GM23338 (cell line): ENCODE measurements around the gene NAALADL2. TPM values are rescaled to one million over a fixed set of nuclear protein-coding genes. Genes with fewer than 3 reads are reported as not detected.

Source experiments
- ATAC-seq: fragments of 200-7000 bp; cut with Tn5 transposase; 3 replicates; pipeline ENCODE4 v1.9.1; 2020
- DNase-seq: peaks from one replicate; pipeline ENCODE4 v3.0.0-alpha.2; 2015; ENCODE audit warnings: low spot score
- H2AFZ ChIP-seq: fragments of 200-600 bp; sonication (generic); 2 replicates; pipeline ENCODE4 v1.8.0; 2016; ENCODE audit warnings: antibody characterized with exemption, mild to moderate bottlenecking, moderate library complexity
- H3F3A ChIP-seq: fragments of 200-600 bp; sonication (generic); replicated peaks from 2 replicates; pipeline ENCODE4 v1.8.0; 2017; ENCODE audit warnings: antibody characterized with exemption, mixed run types, low read depth
- H3K27ac ChIP-seq: fragments of 200-600 bp; sonication (generic); 2 replicates; pipeline ENCODE4 v1.6.1; 2016; ENCODE audit warnings: low read depth
- H3K27me3 ChIP-seq: fragments of 200-600 bp; sonication (generic); 2 replicates; pipeline ENCODE4 v1.8.0; 2016; ENCODE audit warnings: mild to moderate bottlenecking, mixed run types, moderate library complexity; ENCODE audit not compliant: insufficient read depth
- H3K36me3 ChIP-seq: fragments of 200-600 bp; sonication (generic); 2 replicates; pipeline ENCODE4 v1.8.0; 2016; ENCODE audit warnings: mild to moderate bottlenecking; ENCODE audit not compliant: insufficient read depth
- H3K4me1 ChIP-seq: fragments of 200-600 bp; sonication (generic); 2 replicates; pipeline ENCODE4 v1.8.0; 2016; ENCODE audit warnings: mild to moderate bottlenecking, moderate library complexity; ENCODE audit not compliant: insufficient read depth
- H3K4me2 ChIP-seq: fragments of 200-600 bp; sonication (generic); 2 replicates; pipeline ENCODE4 v1.7.1; 2017; ENCODE audit warnings: mixed run types
- H3K4me3 ChIP-seq: fragments of 200-600 bp; sonication (generic); 2 replicates; pipeline ENCODE4 v1.6.1; 2016; ENCODE audit warnings: mixed run types
- H3K79me2 ChIP-seq: fragments of 200-600 bp; sonication (generic); replicated peaks from 2 replicates; pipeline ENCODE4 v1.8.0; 2017; ENCODE audit warnings: mild to moderate bottlenecking; ENCODE audit not compliant: insufficient read depth
- H3K9me2 ChIP-seq: fragments of 200-600 bp; sonication (generic); 2 replicates; pipeline ENCODE4 v1.8.0; 2017; ENCODE audit not compliant: insufficient read depth
- H4K20me1 ChIP-seq: fragments of 200-600 bp; sonication (generic); replicated peaks from 2 replicates; pipeline ENCODE4 v1.8.0; 2017; ENCODE audit warnings: mild to moderate bottlenecking; ENCODE audit not compliant: insufficient read depth
- H3K27ac Mint-ChIP-seq: 2 replicates; pipeline ENCODE4 v1.8.0; 2020; ENCODE audit warnings: inconsistent platforms, mild to moderate bottlenecking, moderate library complexity, mixed read lengths
- H3K27me3 Mint-ChIP-seq: 3 replicates; pipeline ENCODE4 v1.8.0; 2022; ENCODE audit warnings: low read depth, mild to moderate bottlenecking, moderate library complexity, mixed read lengths, inconsistent platforms; ENCODE audit not compliant: insufficient read depth, poor library complexity
- H3K36me3 Mint-ChIP-seq: 3 replicates; pipeline ENCODE4 v1.8.0; 2021; ENCODE audit warnings: low read depth, mild to moderate bottlenecking, inconsistent platforms, moderate library complexity, mixed read lengths
- H3K4me1 Mint-ChIP-seq: 3 replicates; pipeline ENCODE4 v1.8.0; 2020; ENCODE audit warnings: mild to moderate bottlenecking, inconsistent platforms, mixed read lengths
- H3K4me3 Mint-ChIP-seq: 3 replicates; pipeline ENCODE4 v1.8.0; 2021; ENCODE audit warnings: moderate library complexity, mild to moderate bottlenecking, inconsistent platforms, mixed read lengths
- H3K9me3 Mint-ChIP-seq: 3 replicates; pipeline ENCODE4 v1.8.0; 2020; ENCODE audit warnings: moderate library complexity, mild to moderate bottlenecking, inconsistent platforms, mixed read lengths
- CREB1 ChIP-seq: fragments of 250-450 bp; sonication (Bioruptor Pico); IDR thresholded peaks from 2 replicates; pipeline ENCODE4 v1.5.0; 2020; ENCODE audit warnings: low read depth, mild to moderate bottlenecking, moderate library complexity
- CTCF ChIP-seq, 2 experiments: fragments of 200-600 bp in 1 of 2; sonication (generic) in 1 of 2; conservative IDR thresholded peaks; 2 replicates each; pipeline versions ENCODE4 v1.5.1 to v1.6.1; 2016 to 2017; ENCODE audit warnings: antibody characterized with exemption in 2 of 2, low read depth in 2 of 2, mild to moderate bottlenecking in 2 of 2, moderate library complexity in 1 of 2
- ETS1 ChIP-seq: IDR thresholded peaks from 2 replicates; pipeline ENCODE4 v1.6.1; 2016; ENCODE audit warnings: antibody characterized with exemption
- EZH2 ChIP-seq: fragments of 200-600 bp; sonication (generic); IDR thresholded peaks from one replicate; pipeline ENCODE4 v1.8.0; 2017; ENCODE audit warnings: antibody characterized with exemption, mild to moderate bottlenecking, low read depth; ENCODE audit not compliant: unreplicated experiment
- EZH2phosphoT487 ChIP-seq: fragments of 200-600 bp; sonication (generic); IDR thresholded peaks from one replicate; pipeline ENCODE4 v1.8.1; 2018; ENCODE audit warnings: antibody characterized with exemption; ENCODE audit not compliant: unreplicated experiment
- JUNB ChIP-seq: IDR thresholded peaks from one replicate; pipeline ENCODE4 v1.6.1; 2016; ENCODE audit warnings: antibody characterized with exemption; ENCODE audit not compliant: unreplicated experiment
- NANOG ChIP-seq: IDR thresholded peaks from 2 replicates; pipeline ENCODE4 v1.6.1; 2016; ENCODE audit warnings: antibody characterized with exemption, borderline replicate concordance
- POLR2AphosphoS5 ChIP-seq: IDR thresholded peaks from 2 replicates; pipeline ENCODE4 v1.6.1; 2016; ENCODE audit warnings: antibody characterized with exemption, low read depth
- REST ChIP-seq: IDR thresholded peaks from one replicate; pipeline ENCODE4 v1.6.1; 2018; ENCODE audit warnings: antibody characterized with exemption; ENCODE audit not compliant: unreplicated experiment
- STAT1 ChIP-seq: IDR thresholded peaks from one replicate; pipeline ENCODE4 v1.6.1; 2016; ENCODE audit warnings: antibody characterized with exemption; ENCODE audit not compliant: unreplicated experiment
- ZNF114 ChIP-seq: fragments of 250-450 bp; sonication (Bioruptor Pico); IDR thresholded peaks from 2 replicates; pipeline ENCODE4 v1.5.0; 2020; ENCODE audit warnings: mild to moderate bottlenecking, moderate library complexity
- ZNF331 ChIP-seq: fragments of 250-450 bp; sonication (Bioruptor Pico); IDR thresholded peaks from 2 replicates; pipeline ENCODE4 v1.5.0; 2020; ENCODE audit warnings: low read depth, mild to moderate bottlenecking, moderate library complexity
- ZNF462 ChIP-seq: fragments of 250-450 bp; sonication (Bioruptor Pico); IDR thresholded peaks from 2 replicates; pipeline ENCODE4 v1.5.0; 2020; ENCODE audit warnings: mild to moderate bottlenecking, moderate library complexity
- polyA plus RNA-seq: library from polyadenylated mRNA; unstranded; fragments of >200 nt; fragmentation: Nextera tagmentation; extraction: Ambion mirVana; gene quantifications from 2 replicates; pipeline ENCODE4 v1.2.1, GENCODE V29; 2016
- total RNA-seq: library from RNA; depleted of rRNA; stranded (reverse); fragments of >200 nt; shearing (Covaris generic); gene quantifications from 2 replicates; pipeline ENCODE4 v1.2.3, GENCODE V29; 2014

NAALADL2 gene
- total and polyA plus RNA-seq, 2 experiments from 2014 or later: 1.6 to 2.6 TPM

- H3K36me3 Mint-ChIP-seq: no peaks in the 10 kb centered on the region
- TF ChIP-seq CREB1 (CRISPR knock-in tag) (no peak), ETS1 (no peak), JUNB (no peak), STAT1 (no peak), REST (no peak), EZH2 (no peak), POLR2AphosphoS5 (no peak), ZNF331 (CRISPR knock-in tag) (no peak), ZNF462 (no peak), ZNF114 (CRISPR knock-in tag) (no peak), EZH2phosphoT487 (no peak), CTCF (conservative IDR thresholded peaks at IDR 0.05; ENCODE audit: low read depth in 2 of 2) (no peak), NANOG (no peak)
Observed at GRCh38 chr3:175484666-175485065, 625.5 kb downstream of the NAALADL2 start.

More at GRCh38 chr3:175484666-175485065, 625.5 kb downstream of the NAALADL2 start:
- Histone ChIP-seq H2AFZ (no peak overlapping the region), H3K4me1 (no peaks in the 10 kb centered on the region), H4K20me1 (no peaks in the 10 kb centered on the region), H3K36me3 (no peaks in the 10 kb centered on the region), H3K9me2 (no peaks in the 10 kb centered on the region), H3K27me3 (no peaks in the 10 kb centered on the region), H3K79me2 (no peaks in the 10 kb centered on the region), H3K4me3 (no peak overlapping the region), H3K27ac (no peak overlapping the region), H3K4me2 (no peak overlapping the region), H3F3A (no peaks in the 10 kb centered on the region)
- Mint-ChIP-seq H3K27ac (no peak overlapping the region), H3K4me1 (no peaks in the 10 kb centered on the region), H3K9me3 (no peaks in the 10 kb centered on the region), H3K4me3 (no peak overlapping the region), H3K27me3 (no peaks in the 10 kb centered on the region)
- DNase-seq (no peak), ATAC-seq (no peak)
